Measurements from ENCODE around the gene RAD9A. TPM values are rescaled to one million over a fixed set of nuclear protein-coding genes. Genes with fewer than 3 reads are reported as not detected.

Gene RAD9A
- total RNA-seq, 2 donors from 2014 or later: 30.2 to 49.4 TPM

DNA sequence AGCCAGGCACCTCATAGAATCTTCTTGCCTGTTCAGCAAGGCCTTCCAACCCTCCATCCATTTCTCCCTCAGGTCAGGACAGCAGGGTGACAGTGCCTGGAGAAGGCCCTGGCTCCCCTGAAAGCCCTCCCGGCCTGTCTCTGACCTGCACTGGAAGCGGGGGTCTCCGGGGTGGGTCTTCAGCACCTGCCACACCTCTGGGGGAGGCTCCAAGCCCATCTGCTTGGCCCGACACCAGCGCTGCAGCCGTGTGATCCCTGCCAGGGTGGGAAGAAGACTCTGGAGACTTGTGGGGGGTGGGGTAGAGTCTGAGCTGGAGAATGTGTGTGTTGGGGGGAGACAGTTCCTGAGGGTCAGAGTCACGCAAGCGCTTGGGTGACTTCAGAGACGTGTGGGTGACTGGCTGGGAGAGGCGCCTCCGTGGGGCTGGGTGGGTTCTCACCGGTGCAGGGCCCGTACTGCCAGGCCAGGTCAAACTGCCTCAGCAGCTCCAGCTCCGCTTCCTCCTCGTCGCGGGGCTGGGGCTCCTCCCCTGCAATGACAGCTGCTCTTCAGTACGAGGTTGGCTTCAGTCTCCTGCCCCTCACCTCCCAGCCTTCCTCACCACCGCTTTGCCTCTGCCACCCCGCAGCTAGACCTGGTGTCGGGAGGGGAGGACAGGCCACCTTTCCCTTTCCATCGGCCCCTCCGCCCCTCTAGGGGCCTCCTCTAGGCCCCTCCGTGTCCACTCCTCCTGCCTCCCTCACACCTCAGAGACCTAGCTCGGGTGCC, 39.1 kb upstream of the RAD9A start:
- intact Hi-C loops (cut with DNase I): loop anchor here (2.0 to 10.0 kb wide), 2 partner anchors 22 to 152 kb away; partner anchors contain the start of genes CDK2AP2 and PITPNM1
- Histone ChIP-seq H3K27ac (peak overlapping the region; percentile 99 to 100), H3K4me3 (peak overlapping the region; percentile 76 to 81), H3K27me3 (replicated peaks; ENCODE audit: insufficient read depth) (no peaks in the 10 kb centered on the region), H3K4me1 (replicated peaks) (peaks cover 25% of the 10 kb centered on the region), H3K9me3 (no peaks in the 10 kb centered on the region), H3K36me3 (no peaks in the 10 kb centered on the region)
- WGBS: 13% methylated on average over 25 of the region's 25 CpGs
- TF ChIP-seq POLR2A (IDR thresholded peaks at IDR 0.05) (no peak), POLR2AphosphoS5 (IDR thresholded peaks at IDR 0.05) (no peak)
- TF ChIP-seq, protein P1, sequence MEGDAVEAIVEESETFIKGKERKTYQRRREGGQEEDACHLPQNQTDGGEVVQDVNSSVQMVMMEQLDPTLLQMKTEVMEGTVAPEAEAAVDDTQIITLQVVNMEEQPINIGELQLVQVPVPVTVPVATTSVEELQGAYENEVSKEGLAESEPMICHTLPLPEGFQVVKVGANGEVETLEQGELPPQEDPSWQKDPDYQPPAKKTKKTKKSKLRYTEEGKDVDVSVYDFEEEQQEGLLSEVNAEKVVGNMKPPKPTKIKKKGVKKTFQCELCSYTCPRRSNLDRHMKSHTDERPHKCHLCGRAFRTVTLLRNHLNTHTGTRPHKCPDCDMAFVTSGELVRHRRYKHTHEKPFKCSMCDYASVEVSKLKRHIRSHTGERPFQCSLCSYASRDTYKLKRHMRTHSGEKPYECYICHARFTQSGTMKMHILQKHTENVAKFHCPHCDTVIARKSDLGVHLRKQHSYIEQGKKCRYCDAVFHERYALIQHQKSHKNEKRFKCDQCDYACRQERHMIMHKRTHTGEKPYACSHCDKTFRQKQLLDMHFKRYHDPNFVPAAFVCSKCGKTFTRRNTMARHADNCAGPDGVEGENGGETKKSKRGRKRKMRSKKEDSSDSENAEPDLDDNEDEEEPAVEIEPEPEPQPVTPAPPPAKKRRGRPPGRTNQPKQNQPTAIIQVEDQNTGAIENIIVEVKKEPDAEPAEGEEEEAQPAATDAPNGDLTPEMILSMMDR (IDR thresholded peaks at IDR 0.05): no peak
- DNase-seq (ENCODE audit: low spot score): peak; percentile 52

DNA sequence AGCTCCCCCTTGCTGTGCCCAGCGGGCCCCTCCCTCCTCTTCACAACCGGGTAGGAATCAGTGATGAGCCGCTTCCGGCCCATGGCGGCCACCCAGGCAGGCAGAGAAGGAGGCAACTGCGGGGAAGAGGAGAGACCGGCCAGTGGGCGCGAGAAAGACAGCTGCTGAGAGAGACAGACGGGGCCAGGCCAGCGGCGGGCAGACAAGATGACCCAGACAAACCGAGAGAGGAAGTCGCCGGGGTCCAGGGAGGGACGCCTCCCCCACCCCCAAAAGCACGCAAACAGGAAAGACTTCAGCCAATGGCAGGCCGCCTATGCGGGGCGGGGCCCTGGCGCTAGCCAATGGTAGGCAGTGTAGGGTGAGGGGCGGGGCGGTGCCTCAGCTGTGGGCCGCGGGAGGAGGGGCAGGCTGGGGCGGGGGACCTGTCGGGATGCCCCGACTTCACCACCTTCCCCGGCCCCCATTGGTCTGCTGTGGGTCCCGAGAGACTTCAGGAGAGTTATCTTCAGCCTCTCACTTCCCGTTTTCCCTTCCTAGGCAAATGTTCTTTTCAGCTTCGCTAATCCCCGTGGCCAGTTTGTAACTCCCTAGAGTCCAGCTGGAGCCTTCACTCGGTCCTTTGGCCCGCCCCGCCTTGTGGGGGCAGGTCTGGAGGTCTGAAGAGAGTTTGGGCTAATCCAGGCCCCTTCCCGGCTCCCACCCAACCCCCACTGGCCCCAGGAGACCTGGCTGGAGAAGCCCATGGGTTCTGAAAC, 38.3 kb upstream of the RAD9A start, which contains the start of gene POLD4:
Gene POLD4, minus strand, starts transcription at position 230 of the 758 bp plus-strand sequence. Its CDS starts 147 bp downstream, at position 83.
- no peaks in the 10 kb centered on the region for H3K36me3 ChIP-seq
- peak; percentile 98 for DNase-seq (ENCODE audit: low spot score)
- no peaks in the 10 kb centered on the region for H3K9me3 ChIP-seq
- H3K4me3 ChIP-seq: peak within 1 kb of the TSS; percentile 76 to 81
- no peaks in the 10 kb centered on the region for H3K27me3 ChIP-seq (replicated peaks; ENCODE audit: insufficient read depth)
- 1% methylated on average over 35 of the region's 37 CpGs for WGBS
- TF ChIP-seq POLR2AphosphoS5 (IDR thresholded peaks at IDR 0.05): peak; percentile 93
- TF ChIP-seq, protein P1 (IDR thresholded peaks at IDR 0.05): no peak
- peak; percentile 95 for TF ChIP-seq POLR2A (IDR thresholded peaks at IDR 0.05)
- peak within 1 kb of the TSS; percentile 99 to 100 for H3K27ac ChIP-seq
- intact Hi-C loops (cut with DNase I): loop anchor here (2.0 to 10.0 kb wide), 2 partner anchors 21 to 151 kb away; partner anchors contain the start of genes CDK2AP2 and PITPNM1
- peaks cover 25% of the 10 kb centered on the region for H3K4me1 ChIP-seq (replicated peaks)

DNA sequence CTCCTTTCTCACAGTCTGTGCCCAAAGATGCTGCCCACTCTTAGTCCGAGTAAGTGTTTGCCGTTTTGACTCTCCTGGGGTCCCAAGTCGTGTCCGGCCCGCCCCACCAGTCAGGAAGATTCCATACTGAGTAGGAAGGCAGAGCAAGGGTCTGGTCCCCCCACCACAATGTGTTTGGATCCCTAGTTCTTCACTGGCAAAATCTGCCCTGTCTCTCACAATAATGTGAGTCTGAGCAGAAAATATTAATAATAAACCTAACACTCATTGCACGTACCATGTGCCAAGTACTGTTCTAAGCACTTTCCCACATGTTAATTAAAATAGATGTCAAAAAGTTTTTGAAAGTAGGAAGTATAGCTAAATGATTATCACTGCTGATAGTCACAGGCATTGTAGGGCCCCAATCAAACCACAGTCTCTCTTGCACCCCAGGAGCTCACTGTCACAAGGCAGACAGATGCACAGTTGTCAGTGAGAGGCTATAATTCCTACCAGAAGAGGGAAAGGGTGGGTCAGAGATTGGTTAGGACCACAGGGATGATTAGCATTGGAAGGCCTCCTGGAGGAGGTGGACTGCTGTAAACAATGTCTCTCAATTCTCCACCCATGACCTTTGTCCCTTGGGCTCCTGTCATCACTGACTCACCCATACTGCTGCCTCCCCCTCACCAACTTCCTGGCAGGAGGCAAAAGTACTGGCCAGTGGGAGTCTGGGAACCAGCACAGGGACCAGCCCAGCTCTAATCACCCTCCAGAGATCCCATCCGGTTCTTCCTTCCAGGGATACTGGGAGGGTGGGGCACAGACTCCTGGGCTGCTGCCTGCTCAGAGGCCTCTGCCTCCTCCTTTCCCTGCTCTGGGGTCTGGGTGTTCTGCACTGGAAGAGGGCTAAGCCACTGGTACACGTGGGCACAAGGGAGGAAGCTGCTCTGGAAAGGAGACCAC, 37.4 kb upstream of the RAD9A start:
- WGBS: 26% methylated on average over 8 of the region's 8 CpGs
- TF ChIP-seq, protein P1 (IDR thresholded peaks at IDR 0.05): no peak
- no peak for TF ChIP-seq POLR2AphosphoS5 (IDR thresholded peaks at IDR 0.05)
- Histone ChIP-seq H3K4me1 (replicated peaks) (peaks cover 25% of the 10 kb centered on the region), H3K27me3 (replicated peaks; ENCODE audit: insufficient read depth) (no peaks in the 10 kb centered on the region), H3K9me3 (no peaks in the 10 kb centered on the region), H3K27ac (peak overlapping the region; percentile 99 to 100), H3K4me3 (peak overlapping the region; percentile 76 to 81), H3K36me3 (no peaks in the 10 kb centered on the region)
- no peak for DNase-seq (ENCODE audit: low spot score)
- intact Hi-C loops (cut with DNase I): loop anchor here (10.0 kb wide), 1 partner anchor 150 kb away; the partner anchor contains the start of genes CDK2AP2 and PITPNM1

DNA sequence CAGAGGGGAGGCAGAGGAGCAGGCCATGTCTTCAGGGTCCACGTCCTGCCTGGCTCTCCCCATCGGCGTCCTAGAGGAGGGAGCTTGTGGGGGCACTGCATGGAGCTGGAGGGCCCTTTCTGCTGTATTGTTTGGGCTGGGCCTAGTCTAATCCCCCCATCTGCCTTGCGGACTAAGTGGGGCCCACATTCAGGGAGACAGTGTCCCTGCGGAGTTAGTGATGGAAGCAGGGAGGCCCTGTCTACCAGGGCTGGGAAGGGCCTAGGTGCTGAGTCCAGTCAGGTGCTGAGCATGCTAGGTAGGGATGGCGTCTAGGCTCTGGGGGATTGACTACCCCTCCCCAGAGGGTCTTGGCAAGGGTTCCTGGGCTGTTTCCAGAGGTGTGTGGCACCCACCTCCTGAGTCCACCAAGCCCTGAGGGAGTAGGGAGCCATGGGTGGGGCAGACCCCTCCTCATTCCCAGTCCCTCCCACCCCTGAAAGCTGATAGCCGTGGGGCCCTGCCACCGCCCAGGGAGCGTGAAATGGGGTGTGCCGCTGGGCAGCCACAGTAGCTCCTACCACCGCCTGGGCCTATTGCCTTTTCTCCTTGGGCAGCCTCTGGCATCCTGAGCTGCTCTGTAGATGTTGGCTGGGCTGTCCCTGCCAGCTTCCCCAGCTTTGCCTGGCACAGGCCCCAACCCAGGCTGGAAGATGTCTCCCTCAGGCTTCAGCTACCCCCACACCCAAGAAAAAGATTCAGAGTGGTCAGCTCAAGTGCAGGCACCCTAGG, 36.6 kb upstream of the RAD9A start:
- 60% methylated on average over 11 of the region's 11 CpGs for WGBS
- Histone ChIP-seq H3K27ac (peak overlapping the region; percentile 99 to 100), H3K36me3 (no peaks in the 10 kb centered on the region), H3K9me3 (no peaks in the 10 kb centered on the region), H3K4me3 (no peak overlapping the region), H3K27me3 (replicated peaks; ENCODE audit: insufficient read depth) (no peaks in the 10 kb centered on the region), H3K4me1 (replicated peaks) (peaks cover 25% of the 10 kb centered on the region)
- TF ChIP-seq POLR2A (IDR thresholded peaks at IDR 0.05) (no peak), POLR2AphosphoS5 (IDR thresholded peaks at IDR 0.05) (no peak)
- TF ChIP-seq, protein P1 (IDR thresholded peaks at IDR 0.05): no peak
- no peak for DNase-seq (ENCODE audit: low spot score)
- intact Hi-C loops (cut with DNase I): loop anchor here (10.0 kb wide), 1 partner anchor 150 kb away; the partner anchor contains the start of genes CDK2AP2 and PITPNM1

Measured in prostate gland (tissue), 2 donors.